Tibial nerve (tissue), 4 donors: Measurements from ENCODE around the gene SEMA6B. TPM values are rescaled to one million over a fixed set of nuclear protein-coding genes. Genes with fewer than 3 reads are reported as not detected.
"Not testable (repeated sequence)": the region's sequence is repeated elsewhere in the genome, so short reads cannot be mapped to it uniquely, and the experiment has no call there.

Source experiments
- DNase-seq, 2 donors: peaks; one replicate each; pipeline ENCODE4 v3.0.0-alpha.2; 2019; ENCODE audit warnings: low spot score in 2 of 2
- H3K27ac ChIP-seq, 4 donors: fragments of 200-600 bp; sonication (generic) in 3 of 4; one replicate each; pipeline ENCODE4 v1.5.1; 2017 to 2019; ENCODE audit warnings: mild to moderate bottlenecking in 1 of 4
- H3K27me3 ChIP-seq, 2 donors: fragments of 200-600 bp; sonication (generic) in 1 of 2; one replicate each; pipeline versions ENCODE4 v1.5.1 to v1.6.0; 2017 to 2019
- H3K36me3 ChIP-seq, 3 donors: fragments of 200-600 bp; sonication (generic); one replicate each; pipeline ENCODE4 v1.5.1; 2018 to 2019
- H3K4me1 ChIP-seq, 4 donors: fragments of 200-600 bp; sonication (generic) in 3 of 4; one replicate each; pipeline ENCODE4 v1.5.1; 2017 to 2019
- H3K4me3 ChIP-seq, 4 donors: fragments of 200-600 bp; sonication (generic) in 3 of 4; one replicate each; pipeline ENCODE4 v1.5.1; 2017 to 2019; ENCODE audit warnings: mild to moderate bottlenecking in 1 of 4, moderate library complexity in 1 of 4
- H3K9me3 ChIP-seq, 4 donors: fragments of 200-600 bp; sonication (generic) in 3 of 4; one replicate each; pipeline ENCODE4 v1.5.1; 2017 to 2019
- EP300 ChIP-seq, 2 donors: sonication (generic); formaldehyde crosslinking; IDR thresholded peaks; one replicate each; pipeline ENCODE4 v1.6.1; 2017; ENCODE audit warnings: antibody characterized with exemption in 2 of 2, mild to moderate bottlenecking in 1 of 2
- POLR2A ChIP-seq, 2 donors: fragments of 450-650 bp; IDR thresholded peaks; one replicate each; pipeline ENCODE4 v1.6.1; 2017; ENCODE audit warnings: antibody characterized with exemption in 2 of 2, mild to moderate bottlenecking in 2 of 2, moderate library complexity in 2 of 2
- WGBS, 2 donors: methylation state at CpG; one replicate each; pipeline ENCODE4 v1.1.5; 2018; 5-methylcytosine and 5-hydroxymethylcytosine counted together
- total RNA-seq, 4 donors: library from RNA; depleted of rRNA; stranded (reverse); fragments of >200 nt; gene quantifications; one replicate each; pipeline ENCODE4 v1.1.0, GENCODE V29; 2016
- TF ChIP-seq, protein P1 (sequence below), 5 experiments: fragments of 200-600 bp in 3 of 5; fragments of 450-650 bp in 2 of 5; sonication (generic) in 3 of 5; IDR thresholded peaks; one replicate each; pipeline ENCODE4 v1.5.1; 2016 to 2019; ENCODE audit warnings: antibody characterized with exemption in 5 of 5, mild to moderate bottlenecking in 3 of 5, moderate library complexity in 2 of 5

The SEMA6B gene
- total RNA-seq, 4 donors from 2014 or later, result 1.5 to 18.6 (median 7.4) TPM

DNA sequence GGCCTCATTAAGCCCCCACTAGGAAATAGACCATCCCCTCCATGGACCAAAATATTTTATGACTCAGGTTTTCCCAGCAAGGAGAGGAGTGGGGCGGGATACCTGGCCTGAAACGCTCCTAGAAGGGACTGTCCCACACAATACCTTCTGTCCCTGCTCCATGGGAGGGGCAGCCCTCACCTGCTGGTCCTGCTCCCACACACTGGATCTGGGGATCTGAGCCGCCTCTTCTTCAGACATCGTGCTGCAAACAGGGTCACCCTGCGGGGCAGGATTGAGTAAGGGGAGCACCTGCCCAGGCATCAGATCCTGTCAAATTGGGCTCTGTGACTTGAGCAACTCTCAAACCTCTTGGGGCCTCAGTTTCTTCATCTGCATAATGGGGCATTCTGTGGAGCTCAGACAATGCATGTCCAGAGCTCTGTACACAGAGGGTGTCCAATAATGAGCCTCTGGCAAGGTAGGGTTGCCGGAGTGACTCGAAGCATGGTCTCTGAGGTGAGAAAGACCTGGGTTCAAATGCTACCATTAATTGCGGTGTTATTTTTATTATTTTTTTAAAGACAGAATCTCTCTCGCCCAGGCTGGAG lies 25.6 kb downstream of the SEMA6B start:
- no peaks in the 10 kb centered on the region for H3K36me3 ChIP-seq
- peaks cover 0 to 78% of the 10 kb centered on the region in 2 donors for H3K27me3 ChIP-seq
- H3K27ac ChIP-seq, result no peak overlapping the region
- TF ChIP-seq, protein P1, sequence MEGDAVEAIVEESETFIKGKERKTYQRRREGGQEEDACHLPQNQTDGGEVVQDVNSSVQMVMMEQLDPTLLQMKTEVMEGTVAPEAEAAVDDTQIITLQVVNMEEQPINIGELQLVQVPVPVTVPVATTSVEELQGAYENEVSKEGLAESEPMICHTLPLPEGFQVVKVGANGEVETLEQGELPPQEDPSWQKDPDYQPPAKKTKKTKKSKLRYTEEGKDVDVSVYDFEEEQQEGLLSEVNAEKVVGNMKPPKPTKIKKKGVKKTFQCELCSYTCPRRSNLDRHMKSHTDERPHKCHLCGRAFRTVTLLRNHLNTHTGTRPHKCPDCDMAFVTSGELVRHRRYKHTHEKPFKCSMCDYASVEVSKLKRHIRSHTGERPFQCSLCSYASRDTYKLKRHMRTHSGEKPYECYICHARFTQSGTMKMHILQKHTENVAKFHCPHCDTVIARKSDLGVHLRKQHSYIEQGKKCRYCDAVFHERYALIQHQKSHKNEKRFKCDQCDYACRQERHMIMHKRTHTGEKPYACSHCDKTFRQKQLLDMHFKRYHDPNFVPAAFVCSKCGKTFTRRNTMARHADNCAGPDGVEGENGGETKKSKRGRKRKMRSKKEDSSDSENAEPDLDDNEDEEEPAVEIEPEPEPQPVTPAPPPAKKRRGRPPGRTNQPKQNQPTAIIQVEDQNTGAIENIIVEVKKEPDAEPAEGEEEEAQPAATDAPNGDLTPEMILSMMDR (IDR thresholded peaks at IDR 0.05), result no peak
- no peak for TF ChIP-seq POLR2A (IDR thresholded peaks at IDR 0.05)
- TF ChIP-seq EP300 (IDR thresholded peaks at IDR 0.05), result no peak
- 77 to 83% methylated on average over 8 to 9 of the region's 9 CpGs for WGBS, 2 donors
- H3K9me3 ChIP-seq, result no peaks in the 10 kb centered on the region
- H3K4me3 ChIP-seq, result no peak overlapping the region
- no peak for DNase-seq
- H3K4me1 ChIP-seq, result peaks cover 0 to 14% (median 8%) of the 10 kb centered on the region in 4 donors

DNA sequence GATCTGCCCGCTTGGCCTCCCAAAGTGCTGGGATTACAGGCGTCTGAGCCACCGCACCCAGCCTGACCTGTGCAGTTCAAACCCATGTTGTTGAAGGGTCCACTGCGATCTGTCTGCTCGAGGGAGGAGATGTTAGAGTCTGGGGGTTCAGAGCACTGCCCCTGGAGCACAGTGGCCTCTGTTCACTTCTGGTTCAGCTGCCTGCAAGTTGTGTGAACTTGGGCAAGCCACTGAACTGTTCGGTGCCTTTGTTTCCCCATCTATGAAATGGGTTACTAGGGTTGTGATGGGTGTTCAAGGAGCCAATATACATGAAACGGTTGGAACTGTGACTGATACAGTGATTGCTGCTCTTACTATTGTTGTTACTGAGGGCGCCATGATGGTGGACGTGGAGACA lies 26.1 kb downstream of the SEMA6B start:
- 73 to 76% methylated on average over 9 of the region's 9 CpGs for WGBS, 2 donors
- peaks cover 0 to 14% (median 8%) of the 10 kb centered on the region in 4 donors for H3K4me1 ChIP-seq
- DNase-seq, result no peak
- H3K27ac ChIP-seq, result no peak overlapping the region
- H3K27me3 ChIP-seq, result peaks cover 0 to 75% of the 10 kb centered on the region in 2 donors
- H3K36me3 ChIP-seq, result no peaks in the 10 kb centered on the region
- H3K9me3 ChIP-seq, result no peaks in the 10 kb centered on the region
- no peak overlapping the region for H3K4me3 ChIP-seq
- TF ChIP-seq, protein P1 (IDR thresholded peaks at IDR 0.05), result no peak
- no peak for TF ChIP-seq EP300 (IDR thresholded peaks at IDR 0.05)
- TF ChIP-seq POLR2A (IDR thresholded peaks at IDR 0.05), result no peak

DNA sequence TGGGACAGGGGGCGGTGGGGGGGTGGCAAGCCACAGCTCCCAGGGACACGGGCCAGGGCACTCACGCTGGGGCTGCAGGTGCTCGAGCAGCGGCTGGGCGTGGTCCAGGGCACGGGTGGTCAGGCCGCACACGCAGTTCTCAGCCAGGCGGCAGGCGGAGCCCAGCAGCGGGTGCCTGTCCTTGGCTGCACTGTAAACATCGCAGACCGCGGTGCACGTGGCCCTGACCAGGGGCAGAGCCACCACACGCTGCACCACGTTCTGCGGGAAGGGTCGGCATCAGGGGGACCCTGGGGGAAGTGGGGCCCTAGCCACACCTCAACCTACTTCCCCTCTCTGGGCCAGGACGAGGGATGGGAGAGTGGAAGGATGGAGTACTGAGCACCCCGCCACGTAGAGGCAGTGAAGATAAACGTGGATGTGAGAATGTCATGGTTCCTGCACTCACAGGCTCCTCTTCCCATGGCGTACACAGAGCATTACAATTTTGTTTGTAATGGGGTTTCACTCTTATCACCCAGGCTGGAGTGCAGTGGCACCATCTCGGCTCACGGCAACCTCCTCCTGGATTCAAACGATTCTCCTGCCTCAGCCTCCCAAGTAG lies 27.8 kb downstream of the SEMA6B start:
- Histone ChIP-seq H3K36me3 (no peaks in the 10 kb centered on the region), H3K27ac (no peak overlapping the region), H3K9me3 (no peaks in the 10 kb centered on the region), H3K4me1 (peaks cover 0 to 14% (median 8%) of the 10 kb centered on the region in 4 donors), H3K27me3 (peaks cover 0 to 58% of the 10 kb centered on the region in 2 donors), H3K4me3 (no peak overlapping the region)
- TF ChIP-seq, protein P1 (IDR thresholded peaks at IDR 0.05), result no peak
- TF ChIP-seq EP300 (IDR thresholded peaks at IDR 0.05) (no peak), POLR2A (IDR thresholded peaks at IDR 0.05) (no peak)
- DNase-seq, result no peak
- WGBS, 2 donors, result 52 to 59% methylated on average over 18 to 26 of the region's 28 CpGs

DNA sequence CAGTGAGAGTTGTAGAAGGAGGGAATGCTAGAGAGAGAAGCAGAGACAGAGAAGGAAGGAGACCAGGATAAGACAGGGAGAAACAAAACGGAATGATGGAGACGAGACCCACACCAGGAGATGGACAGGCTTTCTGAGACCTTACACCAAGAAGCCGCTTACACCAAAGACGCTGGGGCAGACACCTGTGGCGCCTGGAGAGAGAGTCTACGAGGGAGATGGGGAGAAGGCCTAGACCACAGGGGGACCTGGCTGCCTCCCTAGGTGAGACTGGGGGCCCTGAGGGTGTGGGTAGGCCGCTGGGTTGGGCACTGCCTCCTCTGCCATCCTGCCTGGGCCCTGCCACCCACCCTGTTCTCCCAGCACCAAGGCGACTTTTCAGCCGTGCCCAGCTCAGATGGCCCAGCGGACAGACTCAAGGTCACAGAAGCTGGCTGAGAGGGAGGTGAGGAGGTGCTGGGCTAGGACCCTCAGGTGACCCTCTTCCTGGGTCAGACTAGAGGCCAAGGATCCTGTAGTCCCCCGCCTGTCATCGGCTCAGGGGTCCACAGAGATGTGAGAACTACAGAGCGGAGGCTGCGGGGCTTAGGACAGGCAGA lies 29.5 kb downstream of the SEMA6B start:
- DNase-seq, result no peak
- 74 to 80% methylated on average over 13 to 14 of the region's 14 CpGs for WGBS, 2 donors
- peaks cover 0 to 46% of the 10 kb centered on the region in 2 donors for H3K27me3 ChIP-seq
- no peak overlapping the region for H3K4me3 ChIP-seq
- TF ChIP-seq, protein P1 (IDR thresholded peaks at IDR 0.05), result no peak
- TF ChIP-seq EP300 (IDR thresholded peaks at IDR 0.05) (no peak), POLR2A (IDR thresholded peaks at IDR 0.05) (no peak)
- H3K4me1 ChIP-seq, result peaks cover 0 to 6% (median 2%) of the 10 kb centered on the region in 4 donors
- no peaks in the 10 kb centered on the region for H3K9me3 ChIP-seq
- H3K27ac ChIP-seq, result no peak overlapping the region
- H3K36me3 ChIP-seq, result no peaks in the 10 kb centered on the region

DNA sequence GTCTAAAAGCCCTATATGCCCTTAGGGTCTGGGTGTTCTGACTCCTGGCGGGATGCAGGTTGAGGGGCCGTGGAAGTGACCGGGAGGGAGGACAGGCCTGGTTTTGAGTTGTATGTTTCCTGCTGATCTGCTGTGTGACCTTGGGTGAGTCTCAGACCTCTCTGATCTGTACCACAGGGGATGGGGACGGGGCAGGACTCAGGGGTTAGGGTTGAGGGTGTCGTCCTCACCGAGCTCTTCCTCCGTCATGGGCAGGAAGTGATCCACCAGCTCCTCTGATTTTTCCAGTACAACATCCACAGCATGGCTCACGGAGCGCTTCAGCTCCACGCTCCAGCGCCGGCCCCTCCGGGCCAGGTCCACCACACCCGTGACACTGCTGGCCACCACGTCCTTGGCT lies 30.6 kb downstream of the SEMA6B start:
- TF ChIP-seq, protein P1 (IDR thresholded peaks at IDR 0.05), result no peak
- Histone ChIP-seq H3K4me3 (no peak overlapping the region), H3K36me3 (no peaks in the 10 kb centered on the region), H3K4me1 (no peaks in the 10 kb centered on the region), H3K9me3 (no peaks in the 10 kb centered on the region), H3K27ac (no peak overlapping the region), H3K27me3 (peaks cover 0 to 37% of the 10 kb centered on the region in 2 donors)
- DNase-seq, result no peak
- 71 to 76% methylated on average over 15 of the region's 15 CpGs for WGBS, 2 donors

DNA sequence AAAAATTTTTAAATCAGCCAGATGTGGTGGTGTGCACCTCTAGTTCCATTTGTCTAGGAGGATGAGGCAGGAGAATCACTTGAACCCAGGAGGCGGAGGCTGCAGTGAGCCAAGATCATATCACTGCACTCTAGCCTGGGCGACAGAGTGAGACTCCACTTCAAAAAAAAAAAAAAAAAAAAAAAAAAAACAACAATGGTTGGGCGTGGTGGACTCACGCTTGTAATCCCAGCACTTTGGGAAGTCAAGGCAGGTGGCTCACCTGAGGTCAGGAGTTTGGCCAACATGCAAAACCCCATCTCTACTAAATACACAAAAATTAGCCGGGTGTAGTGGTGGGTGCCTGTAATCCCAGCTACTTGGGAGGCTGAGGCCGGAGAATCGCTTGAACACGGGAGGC lies 32.1 kb downstream of the SEMA6B start:
- H3K4me1 ChIP-seq, H3K4me3 ChIP-seq, H3K36me3 ChIP-seq, H3K9me3 ChIP-seq, H3K27ac ChIP-seq, DNase-seq: not testable (repeated sequence)
- WGBS, 2 donors, result 88 to 89% methylated on average over 8 of the region's 8 CpGs
- peaks cover 0 to 28% of the 10 kb centered on the region in 2 donors for H3K27me3 ChIP-seq
